Prostate gland (tissue), 2 donors: Measurements from ENCODE around the gene SLC25A21.

Experiments
- POLR2A ChIP-seq: fragments of 450-650 bp; IDR thresholded peaks from one replicate; pipeline ENCODE4 v1.6.1; 2016; ENCODE audit warnings: antibody characterized with exemption, mild to moderate bottlenecking
- POLR2AphosphoS5 ChIP-seq: sonication (generic); formaldehyde crosslinking; IDR thresholded peaks from one replicate; pipeline ENCODE4 v1.6.1; 2017; ENCODE audit warnings: antibody characterized with exemption
- TF ChIP-seq, protein P1 (sequence below), 4 experiments: fragments of 200-600 bp in 2 of 4; fragments of 450-650 bp in 2 of 4; sonication (generic) in 2 of 4; IDR thresholded peaks; 1 replicate in 3 of 4; 2 replicates in 1 of 4; pipeline ENCODE4 v1.5.1; 2016 to 2019; ENCODE audit warnings: antibody characterized with exemption in 4 of 4, mild to moderate bottlenecking in 2 of 4, moderate library complexity in 2 of 4

DNA sequence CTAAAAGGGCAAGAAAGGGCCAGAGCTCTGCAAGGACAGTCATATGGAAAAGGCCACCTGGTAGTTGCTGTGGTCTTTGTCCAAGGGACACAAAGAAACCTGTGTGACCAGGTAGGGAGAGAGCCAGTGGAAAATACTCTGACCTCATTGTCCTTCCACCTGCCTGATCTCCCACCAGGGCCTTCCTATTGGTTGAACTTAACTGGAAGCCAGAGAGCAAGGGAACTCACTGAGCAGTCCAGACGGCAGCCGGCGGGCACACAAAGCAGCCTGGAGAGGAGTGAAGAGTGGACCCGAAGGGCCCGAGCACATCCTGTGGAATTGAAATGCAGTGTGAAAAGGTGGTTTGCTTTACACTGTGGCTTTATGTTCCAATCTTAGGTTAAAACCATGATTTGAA, 120.7 kb downstream of the SLC25A21 start:
- TF ChIP-seq POLR2AphosphoS5 (no peak), POLR2A (no peak)
- TF ChIP-seq, protein P1, sequence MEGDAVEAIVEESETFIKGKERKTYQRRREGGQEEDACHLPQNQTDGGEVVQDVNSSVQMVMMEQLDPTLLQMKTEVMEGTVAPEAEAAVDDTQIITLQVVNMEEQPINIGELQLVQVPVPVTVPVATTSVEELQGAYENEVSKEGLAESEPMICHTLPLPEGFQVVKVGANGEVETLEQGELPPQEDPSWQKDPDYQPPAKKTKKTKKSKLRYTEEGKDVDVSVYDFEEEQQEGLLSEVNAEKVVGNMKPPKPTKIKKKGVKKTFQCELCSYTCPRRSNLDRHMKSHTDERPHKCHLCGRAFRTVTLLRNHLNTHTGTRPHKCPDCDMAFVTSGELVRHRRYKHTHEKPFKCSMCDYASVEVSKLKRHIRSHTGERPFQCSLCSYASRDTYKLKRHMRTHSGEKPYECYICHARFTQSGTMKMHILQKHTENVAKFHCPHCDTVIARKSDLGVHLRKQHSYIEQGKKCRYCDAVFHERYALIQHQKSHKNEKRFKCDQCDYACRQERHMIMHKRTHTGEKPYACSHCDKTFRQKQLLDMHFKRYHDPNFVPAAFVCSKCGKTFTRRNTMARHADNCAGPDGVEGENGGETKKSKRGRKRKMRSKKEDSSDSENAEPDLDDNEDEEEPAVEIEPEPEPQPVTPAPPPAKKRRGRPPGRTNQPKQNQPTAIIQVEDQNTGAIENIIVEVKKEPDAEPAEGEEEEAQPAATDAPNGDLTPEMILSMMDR (IDR thresholded peaks at IDR 0.05), result no peak
